Diencephalon (tissue), 1 donor: Measurements from ENCODE around the gene CLDN9. TPM values are rescaled to one million over a fixed set of nuclear protein-coding genes. Genes with fewer than 3 reads are reported as not detected.

Experiments
- small RNA-seq: library from RNA; depleted of rRNA; stranded (forward); fragments of <200 nt; gene quantifications from one replicate; pipeline ENCODE3, GENCODE V24; 2014
- total RNA-seq: library from RNA; depleted of rRNA; stranded (reverse); fragments of >200 nt; gene quantifications from one replicate; pipeline ENCODE4 v1.2.3, GENCODE V29; 2014

CLDN9 gene
- not detected for total RNA-seq

GRCh38 chr16:3012828-3013420, at the start of gene CLDN9:
Gene CLDN9, plus strand, starts transcription at chr16:3012923. Its CDS starts 440 bp downstream, at chr16:3013363.

GRCh38 chr16:2963723-2964474, 48.8 kb upstream of the CLDN9 start, which contains the start of gene KREMEN2:
Gene KREMEN2, plus strand, starts transcription at chr16:2964275. Its CDS starts 246 bp downstream, at chr16:2964521.

DNA sequence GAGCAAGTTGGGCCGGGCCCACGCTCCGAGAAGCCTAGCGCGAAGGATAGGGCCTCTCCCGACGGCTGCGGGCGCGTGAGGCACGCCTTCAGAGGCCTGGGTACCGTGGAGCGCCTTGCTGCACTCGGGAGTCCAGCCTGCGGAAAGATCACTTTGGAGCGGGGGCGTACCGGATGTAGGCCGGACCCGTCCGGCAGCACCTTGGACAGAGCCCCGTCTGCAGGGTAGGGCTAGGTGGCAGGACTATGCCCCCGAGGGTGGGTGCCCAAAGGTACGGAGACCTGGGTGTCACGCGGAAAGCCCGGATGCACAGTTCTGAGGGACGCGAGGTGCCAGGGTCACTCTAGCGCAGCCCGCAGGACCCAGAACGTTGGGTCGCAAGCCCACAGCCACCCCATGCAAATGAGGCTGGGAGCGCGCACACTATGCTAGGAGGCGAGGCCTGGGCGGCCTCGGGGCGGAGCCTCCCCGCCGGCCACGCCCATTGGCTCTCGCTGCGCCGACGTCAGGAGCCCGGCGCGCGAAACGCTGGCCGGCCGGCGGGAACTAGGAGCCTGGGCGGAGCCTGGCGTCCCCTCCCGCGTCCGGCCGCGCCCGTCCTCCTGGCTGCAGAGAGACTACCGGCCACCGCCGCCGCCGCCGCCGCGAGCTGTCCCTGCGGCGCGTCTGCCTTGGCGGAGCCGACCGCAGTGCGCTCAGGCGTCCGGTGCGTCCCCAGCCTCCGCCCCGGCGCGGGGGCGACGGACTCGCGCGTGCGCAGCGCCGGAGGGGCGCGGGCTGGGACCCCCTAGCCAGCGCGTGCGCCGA, 43.8 kb upstream of the CLDN9 start, which contains the start of gene PAQR4:
TSS of gene PAQR4 (plus strand) at position 611 of the 807 bp plus-strand sequence. CDS start 327 bp downstream, outside the sequence.

GRCh38 chr16:2980227-2981176, 32.2 kb upstream of the CLDN9 start, which contains the start of gene PKMYT1:
Gene PKMYT1, minus strand, starts transcription at chr16:2980446. Its CDS starts 789 bp downstream, at chr16:2979657.

DNA sequence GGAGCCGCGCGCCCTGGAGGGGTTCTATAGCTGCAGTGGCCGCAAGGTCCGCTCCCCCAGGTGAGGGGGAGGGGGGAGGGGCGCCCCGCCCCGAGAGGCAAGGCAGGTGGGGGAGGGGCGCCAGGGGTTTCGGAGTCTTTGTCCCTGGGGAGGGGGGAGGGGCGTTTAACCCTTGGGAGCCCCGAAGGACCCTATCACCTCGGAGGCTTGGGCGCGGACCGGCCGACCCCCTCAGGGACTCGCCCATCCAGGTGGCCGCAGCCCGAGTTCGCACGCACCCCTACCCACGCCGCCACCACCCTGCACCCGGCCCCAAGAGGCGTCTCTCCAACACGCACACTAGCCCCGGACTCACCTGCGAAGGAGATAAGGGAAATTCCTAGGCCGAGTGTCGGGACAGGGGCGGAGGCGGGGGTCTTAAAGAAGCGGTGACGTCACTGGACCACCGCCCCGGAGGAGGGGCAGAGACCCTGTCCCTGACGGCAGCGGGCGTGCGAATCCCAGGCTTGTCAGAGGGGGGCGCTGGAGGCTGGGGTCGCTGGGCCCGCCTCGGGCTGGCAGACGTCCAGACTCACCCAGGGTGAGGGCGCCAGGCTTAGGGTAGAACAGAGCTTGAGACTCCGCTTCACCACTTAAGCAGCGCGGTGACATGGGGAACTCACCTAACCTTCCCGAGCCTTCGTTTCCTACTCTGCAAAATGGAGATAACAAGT, 5.2 kb downstream of the CLDN9 start, which contains the start of gene CLDN6:
TSS of gene CLDN6 (minus strand) at position 390 of the 713 bp plus-strand sequence. CDS start 2,162 bp downstream, outside the sequence.

GRCh38 chr16:3020247-3020603, 7.5 kb downstream of the CLDN9 start, which contains the start of gene TNFRSF12A:
Gene TNFRSF12A, plus strand, starts transcription at chr16:3020368. Its CDS starts 30 bp downstream, at chr16:3020398.

GRCh38 chr16:3023669-3024478, 11.2 kb downstream of the CLDN9 start, which contains the start of the genes HCFC1R1 and THOC6:
Gene HCFC1R1, minus strand, starts transcription at chr16:3023942. Its CDS starts 1 bp downstream, at chr16:3023941.
Gene THOC6, plus strand, starts transcription at chr16:3024035. Its CDS starts 292 bp downstream, at chr16:3024327.

DNA sequence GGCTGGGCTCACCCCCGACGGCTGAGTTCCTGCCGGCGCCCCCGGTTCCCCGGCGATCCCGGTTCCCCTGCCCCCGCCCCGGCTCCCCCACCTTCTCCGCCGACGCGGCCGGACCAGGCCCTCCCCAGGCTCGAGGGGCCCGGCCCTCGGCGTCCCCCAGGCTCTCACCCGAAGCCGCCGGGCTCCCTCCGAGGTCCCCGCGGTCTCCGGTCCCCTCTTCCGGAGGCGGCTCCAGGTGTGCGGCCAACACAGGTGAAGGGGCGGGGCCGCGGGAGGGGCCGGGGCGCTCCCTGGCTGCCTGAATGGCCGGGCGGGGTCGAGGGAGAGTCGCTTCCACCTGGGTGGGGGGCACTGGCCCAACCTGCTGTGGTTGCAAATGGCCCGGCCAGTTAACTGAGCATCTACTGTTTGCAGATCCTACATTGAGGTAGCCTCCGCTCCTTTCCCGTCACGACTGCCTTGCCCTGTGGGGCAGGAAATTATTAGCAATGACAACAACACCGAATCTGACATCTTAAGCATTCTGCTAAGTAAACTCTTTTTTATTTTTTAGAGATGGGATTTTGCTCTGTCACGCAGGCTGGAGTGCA, 24.1 kb downstream of the CLDN9 start, which contains the start of gene BICDL2:
TSS of gene BICDL2 (minus strand) at position 219 of the 590 bp plus-strand sequence. CDS start 1,448 bp downstream, outside the sequence.

DNA sequence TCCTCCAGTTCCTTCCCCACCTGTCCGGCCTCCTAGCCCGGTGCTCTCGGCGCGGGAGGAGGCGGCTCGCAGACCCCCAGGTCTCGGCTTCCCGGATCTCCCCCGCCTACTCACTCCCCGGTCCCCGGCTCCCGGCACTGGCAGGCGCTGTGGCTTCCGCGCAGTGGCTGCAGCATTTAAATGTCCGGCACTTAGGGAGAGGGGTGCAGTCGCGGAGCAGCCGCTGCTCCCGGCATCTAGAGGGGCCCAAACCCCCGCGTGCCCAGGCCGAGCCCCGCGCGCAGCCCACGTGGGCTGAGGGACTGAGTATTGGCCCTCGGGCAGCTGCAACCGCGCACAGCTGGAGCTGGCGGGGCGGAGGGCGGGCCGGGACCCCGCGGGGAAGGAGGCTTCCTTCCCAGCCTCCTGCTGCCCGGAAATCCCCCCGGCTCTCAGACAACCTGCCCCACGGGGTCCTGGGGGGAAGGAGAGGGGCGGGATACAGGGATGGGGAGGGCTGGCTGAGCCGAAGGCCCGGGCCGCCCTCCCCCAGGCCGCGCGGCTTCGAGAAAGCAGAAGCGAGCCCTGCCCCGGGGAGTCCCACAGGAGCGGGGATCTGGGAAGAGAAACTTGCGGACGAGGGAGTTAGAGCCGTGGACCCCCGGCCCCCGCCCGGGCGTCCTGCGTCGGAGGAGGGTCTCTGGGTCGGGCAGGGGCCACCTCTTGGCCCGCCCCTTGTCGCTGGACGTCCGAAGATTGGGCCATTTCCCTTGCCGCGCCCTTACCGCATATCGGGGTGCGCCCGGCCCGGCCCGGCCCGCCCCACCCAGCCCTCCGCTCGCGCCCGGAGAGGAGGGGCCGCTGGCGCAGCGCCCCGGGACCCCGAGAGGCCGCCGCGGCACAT, 33.3 kb downstream of the CLDN9 start, which contains the start of gene MMP25:
TSS of gene MMP25 (plus strand) at position 804 of the 883 bp plus-strand sequence. CDS start 357 bp downstream, outside the sequence.

Small RNAs within 50 kb of the gene (small RNA-seq; reads per million reads assigned to genes)
- not detected for gene LINC00514

Other genes with a start within 250 kb of the CLDN9 start
- gene ELOB, start 235.6 kb upstream of the CLDN9 start, total RNA-seq = 158 TPM
- gene PRSS33, start 225.4 kb upstream of the CLDN9 start, total RNA-seq = not detected
- gene PRSS41, start 214.5 kb upstream of the CLDN9 start, total RNA-seq = not detected
- gene PRSS21, start 195.7 kb upstream of the CLDN9 start, total RNA-seq = not detected
- 0.23 TPM for gene ZG16B, start 182.6 kb upstream of the CLDN9 start, total RNA-seq
- not detected for gene PRSS22, start 154.8 kb upstream of the CLDN9 start, total RNA-seq
- gene FLYWCH2, start 129.7 kb upstream of the CLDN9 start, total RNA-seq = 42.2 TPM
- gene FLYWCH1, start 101.0 kb upstream of the CLDN9 start, total RNA-seq = 29.1 TPM
- 0.46 TPM for gene KREMEN2, start 48.6 kb upstream of the CLDN9 start, total RNA-seq
- gene PAQR4, start 43.6 kb upstream of the CLDN9 start, total RNA-seq = 28.4 TPM
- 2.3 TPM for gene PKMYT1, start 32.5 kb upstream of the CLDN9 start, total RNA-seq
- gene CLDN6, start 5.3 kb downstream of the CLDN9 start, total RNA-seq = 1.2 TPM
- 1.2 TPM for gene TNFRSF12A, start 7.4 kb downstream of the CLDN9 start, total RNA-seq
- 20.3 TPM for gene HCFC1R1, start 11.0 kb downstream of the CLDN9 start, total RNA-seq
- gene THOC6, start 11.1 kb downstream of the CLDN9 start, total RNA-seq = 4.8 TPM
- gene BICDL2, start 24.0 kb downstream of the CLDN9 start, total RNA-seq = not detected
- gene MMP25, start 33.6 kb downstream of the CLDN9 start, total RNA-seq = 0.92 TPM
- 1.6 TPM for gene IL32, start 52.7 kb downstream of the CLDN9 start, total RNA-seq
- not detected for gene ZSCAN10, start 86.4 kb downstream of the CLDN9 start, total RNA-seq
- 15.9 TPM for gene ZNF205, start 99.7 kb downstream of the CLDN9 start, total RNA-seq
- 8.1 TPM for gene ZNF213, start 122.1 kb downstream of the CLDN9 start, total RNA-seq
- 0.69 TPM for gene OR1F1, start 175.3 kb downstream of the CLDN9 start, total RNA-seq
- 15.9 TPM for gene ZNF200, start 222.2 kb downstream of the CLDN9 start, total RNA-seq
- gene MEFV, start 243.7 kb downstream of the CLDN9 start, total RNA-seq = 0.46 TPM